ENCODE results near the gene INO80C.

DNA sequence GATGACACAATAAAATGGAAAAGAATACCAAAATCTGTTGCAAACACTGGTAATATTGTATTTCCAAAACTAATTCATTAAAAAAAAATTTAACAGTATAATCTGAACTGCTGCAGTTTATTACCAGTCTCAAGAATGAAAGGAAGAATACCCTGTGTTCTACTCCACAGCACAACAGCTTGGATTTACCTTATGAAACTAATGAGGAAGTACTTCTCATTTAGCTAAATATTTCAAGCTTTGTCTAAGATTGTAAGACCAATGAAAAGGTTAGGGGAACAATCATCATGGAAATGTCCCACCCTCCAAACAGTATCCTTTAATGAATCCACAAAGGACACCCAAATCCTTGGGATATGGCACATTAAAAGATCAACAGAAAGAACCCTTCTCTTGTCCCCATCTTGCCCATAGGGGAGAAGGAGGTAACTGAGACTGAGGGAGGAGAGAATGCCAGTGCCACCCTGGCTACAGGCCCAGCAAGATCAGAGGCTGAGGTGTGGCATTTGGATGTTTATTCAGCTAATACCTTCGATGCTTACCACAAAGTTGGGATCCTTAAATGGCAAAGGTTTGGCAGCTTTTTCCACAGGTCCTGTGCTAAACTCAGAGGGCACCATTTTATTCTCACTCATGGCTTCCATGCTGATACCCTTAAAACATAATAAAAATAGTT lies 17.7 kb downstream of the INO80C start:
- no peak for TF ChIP-seq EZH2phosphoT487 (IDR thresholded peaks at IDR 0.05; ENCODE audit: low read depth)
- TF ChIP-seq, protein P1, sequence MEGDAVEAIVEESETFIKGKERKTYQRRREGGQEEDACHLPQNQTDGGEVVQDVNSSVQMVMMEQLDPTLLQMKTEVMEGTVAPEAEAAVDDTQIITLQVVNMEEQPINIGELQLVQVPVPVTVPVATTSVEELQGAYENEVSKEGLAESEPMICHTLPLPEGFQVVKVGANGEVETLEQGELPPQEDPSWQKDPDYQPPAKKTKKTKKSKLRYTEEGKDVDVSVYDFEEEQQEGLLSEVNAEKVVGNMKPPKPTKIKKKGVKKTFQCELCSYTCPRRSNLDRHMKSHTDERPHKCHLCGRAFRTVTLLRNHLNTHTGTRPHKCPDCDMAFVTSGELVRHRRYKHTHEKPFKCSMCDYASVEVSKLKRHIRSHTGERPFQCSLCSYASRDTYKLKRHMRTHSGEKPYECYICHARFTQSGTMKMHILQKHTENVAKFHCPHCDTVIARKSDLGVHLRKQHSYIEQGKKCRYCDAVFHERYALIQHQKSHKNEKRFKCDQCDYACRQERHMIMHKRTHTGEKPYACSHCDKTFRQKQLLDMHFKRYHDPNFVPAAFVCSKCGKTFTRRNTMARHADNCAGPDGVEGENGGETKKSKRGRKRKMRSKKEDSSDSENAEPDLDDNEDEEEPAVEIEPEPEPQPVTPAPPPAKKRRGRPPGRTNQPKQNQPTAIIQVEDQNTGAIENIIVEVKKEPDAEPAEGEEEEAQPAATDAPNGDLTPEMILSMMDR (IDR thresholded peaks at IDR 0.05; ENCODE audit: low read depth, low read length) = no peak
